ENCODE measurements around the gene TFF3.
"Not testable (repeated sequence)": the region's sequence is repeated elsewhere in the genome, so short reads cannot be mapped to it uniquely, and the experiment has no call there.

Gene TFF3

DNA sequence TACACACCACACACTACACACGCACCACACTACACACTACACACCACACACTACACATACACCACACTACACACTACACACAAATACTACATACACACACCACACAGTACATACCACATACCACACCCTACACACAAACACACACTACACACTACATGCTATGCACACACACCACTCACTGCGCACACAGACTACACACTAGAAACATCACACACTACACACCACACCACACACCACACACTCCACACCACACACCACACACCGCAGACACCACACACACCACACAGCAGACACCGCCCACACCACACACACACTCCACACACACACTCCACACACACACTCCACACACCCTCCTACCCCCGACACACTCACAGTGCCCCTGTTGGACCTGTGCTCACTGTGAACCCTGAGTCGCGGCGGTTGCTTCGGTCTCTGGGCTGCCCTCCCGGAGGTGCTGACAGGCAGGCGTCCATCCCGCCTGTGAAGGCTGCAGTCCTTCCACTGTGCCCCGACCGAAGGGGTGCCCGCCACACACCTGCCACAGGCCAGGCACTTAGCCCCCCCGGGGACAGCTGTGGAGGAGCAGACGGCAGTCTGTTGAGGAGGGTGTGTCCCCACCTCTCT, 21.4 kb downstream of the TFF3 start:
- Histone ChIP-seq H3K4me3 (replicated peaks; ENCODE audit: low read depth, low read length) (no peak overlapping the region), H3K36me3 (ENCODE audit: control insufficient read depth, insufficient read depth, low read length) (no peaks in the 10 kb centered on the region), H3K27me3 (replicated peaks; ENCODE audit: control insufficient read depth, insufficient read depth, low read length) (no peaks in the 10 kb centered on the region)
- no peak for TF ChIP-seq CTCF (IDR thresholded peaks at IDR 0.05; ENCODE audit: insufficient read depth, low read length, poor library complexity, severe bottlenecking)
- no peak for DNase-seq (ENCODE audit: extremely low read depth, insufficient read length)

- not testable (repeated sequence) for H3K36me3 ChIP-seq (ENCODE audit: control insufficient read depth, insufficient read depth, low read length); DNase-seq (ENCODE audit: extremely low read depth, insufficient read length); H3K4me3 ChIP-seq (replicated peaks; ENCODE audit: low read depth, low read length); H3K27me3 ChIP-seq (replicated peaks; ENCODE audit: control insufficient read depth, insufficient read depth, low read length)
Measured at GRCh38 chr21:42292563-42293142, 22.6 kb downstream of the TFF3 start.

DNA sequence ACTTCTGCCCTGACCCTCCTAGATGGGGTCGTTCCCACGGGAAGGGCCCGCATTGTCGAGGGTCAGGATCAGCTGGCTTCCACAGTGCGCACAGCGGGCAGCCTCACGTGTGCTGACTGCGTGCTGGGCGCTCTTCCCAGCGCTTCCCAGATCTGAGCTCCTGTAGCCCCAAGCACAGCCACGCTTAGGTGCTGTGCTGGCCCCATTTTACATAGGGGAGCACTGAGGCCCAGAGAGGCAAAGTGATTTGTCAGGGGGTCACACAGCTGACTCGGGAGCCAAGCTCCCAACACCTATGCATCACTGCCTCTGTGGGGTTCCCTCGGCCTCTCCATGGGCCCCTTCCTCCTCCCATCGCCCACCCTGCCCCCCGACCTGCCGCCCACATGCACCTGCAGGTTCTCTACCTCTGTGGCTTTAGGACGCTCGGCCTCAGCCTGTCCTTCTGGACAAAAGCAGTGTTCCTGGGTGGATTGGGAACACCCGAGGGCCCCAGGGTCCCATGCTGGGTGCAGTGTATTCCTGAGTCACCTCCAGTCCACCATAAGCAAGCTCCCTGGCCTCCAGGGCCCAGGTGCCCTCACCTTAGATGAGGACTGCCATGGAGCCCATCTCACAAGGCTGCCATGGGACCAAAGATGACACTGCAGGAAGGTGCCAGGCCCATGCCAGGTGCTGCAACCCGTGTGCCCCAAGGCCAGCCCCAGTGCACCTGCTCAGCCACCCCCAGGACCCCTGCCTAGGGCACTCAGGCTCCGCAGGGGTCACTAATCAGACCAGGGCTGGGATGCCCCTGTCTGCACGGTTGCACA, 23.3 kb downstream of the TFF3 start:
- no peak for TF ChIP-seq CTCF (IDR thresholded peaks at IDR 0.05; ENCODE audit: insufficient read depth, low read length, poor library complexity, severe bottlenecking)
- no peaks in the 10 kb centered on the region for H3K36me3 ChIP-seq (ENCODE audit: control insufficient read depth, insufficient read depth, low read length)
- H3K4me3 ChIP-seq (replicated peaks; ENCODE audit: low read depth, low read length): no peak overlapping the region
- no peaks in the 10 kb centered on the region for H3K27me3 ChIP-seq (replicated peaks; ENCODE audit: control insufficient read depth, insufficient read depth, low read length)
- no peak for DNase-seq (ENCODE audit: extremely low read depth, insufficient read length)

DNA sequence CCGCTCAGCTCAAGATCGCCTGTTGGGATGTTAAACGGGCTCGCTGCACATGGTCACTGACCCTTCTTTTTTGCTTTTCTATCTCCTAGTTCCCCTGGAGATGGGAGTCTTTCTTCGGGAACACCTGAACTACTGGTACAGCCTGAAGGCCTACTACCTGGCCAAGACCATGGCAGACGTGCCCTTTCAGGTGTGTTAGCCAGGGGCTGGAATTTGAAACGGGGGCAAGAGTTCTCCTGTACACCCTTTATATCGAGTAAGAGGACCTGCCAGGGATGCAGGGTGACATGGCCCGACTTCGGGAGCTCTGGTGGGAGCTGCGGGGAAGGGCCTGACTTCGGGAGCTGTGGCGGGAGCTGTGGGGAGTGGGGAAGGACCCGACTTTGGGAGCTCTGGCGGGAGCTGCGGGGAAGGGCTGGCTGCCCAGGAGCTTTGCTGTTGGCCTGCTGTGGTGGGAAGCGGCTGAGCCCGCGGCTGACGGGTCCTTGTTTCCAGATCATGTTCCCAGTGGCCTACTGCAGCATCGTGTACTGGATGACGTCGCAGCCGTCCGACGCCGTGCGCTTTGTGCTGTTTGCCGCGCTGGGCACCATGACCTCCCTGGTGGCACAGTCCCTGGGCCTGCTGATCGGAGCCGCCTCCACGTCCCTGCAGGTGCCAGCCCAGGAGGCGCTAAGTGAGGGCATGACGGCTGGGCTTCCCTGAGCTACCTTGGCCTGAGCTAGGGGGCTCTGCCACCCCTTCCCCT, 24.0 kb downstream of the TFF3 start:
- no peak for TF ChIP-seq CTCF (IDR thresholded peaks at IDR 0.05; ENCODE audit: insufficient read depth, low read length, poor library complexity, severe bottlenecking)
- DNase-seq (ENCODE audit: extremely low read depth, insufficient read length): no peak
- no peaks in the 10 kb centered on the region for H3K36me3 ChIP-seq (ENCODE audit: control insufficient read depth, insufficient read depth, low read length)

GRCh38 chr21:42290505-42290904, 24.7 kb downstream of the TFF3 start:
- DNase-seq (ENCODE audit: extremely low read depth, insufficient read length): no peak
- Histone ChIP-seq H3K4me3 (replicated peaks; ENCODE audit: low read depth, low read length) (no peak overlapping the region), H3K27me3 (replicated peaks; ENCODE audit: control insufficient read depth, insufficient read depth, low read length) (no peaks in the 10 kb centered on the region), H3K36me3 (ENCODE audit: control insufficient read depth, insufficient read depth, low read length) (no peaks in the 10 kb centered on the region)
- TF ChIP-seq CTCF (IDR thresholded peaks at IDR 0.05; ENCODE audit: insufficient read depth, low read length, poor library complexity, severe bottlenecking): no peak

More for the DNA sequence above, 24.0 kb downstream of the TFF3 start:
- no peak overlapping the region for H3K4me3 ChIP-seq (replicated peaks; ENCODE audit: low read depth, low read length)
- no peaks in the 10 kb centered on the region for H3K27me3 ChIP-seq (replicated peaks; ENCODE audit: control insufficient read depth, insufficient read depth, low read length)

- no peak for DNase-seq (ENCODE audit: extremely low read depth, insufficient read length)
- TF ChIP-seq CTCF (IDR thresholded peaks at IDR 0.05; ENCODE audit: insufficient read depth, low read length, poor library complexity, severe bottlenecking): no peak
- H3K4me3 ChIP-seq (replicated peaks; ENCODE audit: low read depth, low read length): no peak overlapping the region
- no peaks in the 10 kb centered on the region for H3K27me3 ChIP-seq (replicated peaks; ENCODE audit: control insufficient read depth, insufficient read depth, low read length)
- no peaks in the 10 kb centered on the region for H3K36me3 ChIP-seq (ENCODE audit: control insufficient read depth, insufficient read depth, low read length)
Measured at GRCh38 chr21:42289926-42290325, 25.3 kb downstream of the TFF3 start.

Measured in GM06990 (cell line).